Cortex of kidney (tissue), 1 donor: ENCODE measurements around the gene GLYAT.
"Not testable (repeated sequence)": the region's sequence is repeated elsewhere in the genome, so short reads cannot be mapped to it uniquely, and the experiment has no call there.

Source experiments
- DNase-seq: peaks from one replicate; lab custom pipeline; 2025; lab: John Stamatoyannopoulos, UW

GLYAT gene

GRCh38 chr11:58742981-58743880 lies 11.5 kb upstream of the GLYAT start:
- no peak for DNase-seq

- DNase-seq, result no peak
These were observed 10.4 kb upstream of the GLYAT start for GRCh38 chr11:58742140-58742539.

- no peak for DNase-seq
These were observed 9.4 kb upstream of the GLYAT start for GRCh38 chr11:58741127-58741526.

GRCh38 chr11:58740447-58740846 lies 8.7 kb upstream of the GLYAT start:
- no peak for DNase-seq

GRCh38 chr11:58739725-58740430 lies 8.1 kb upstream of the GLYAT start:
- DNase-seq, result no peak

GRCh38 chr11:58734681-58735490 lies 3.1 kb upstream of the GLYAT start:
- no peak for DNase-seq

GRCh38 chr11:58730507-58731089 lies 1.1 kb downstream of the GLYAT start:
- DNase-seq, result no peak

- no peak for DNase-seq
These were observed 4.3 kb downstream of the GLYAT start for GRCh38 chr11:58727415-58727797.

- no peak for DNase-seq
These were observed 4.9 kb downstream of the GLYAT start for GRCh38 chr11:58726737-58727414.

- no peak for DNase-seq
These were observed 12.2 kb downstream of the GLYAT start for GRCh38 chr11:58719406-58720117.

- no peak for DNase-seq
These were observed 19.2 kb downstream of the GLYAT start for GRCh38 chr11:58712531-58712930.

GRCh38 chr11:58711832-58712231 lies 19.9 kb downstream of the GLYAT start:
- DNase-seq, result no peak

GRCh38 chr11:58707767-58708166 lies 24.0 kb downstream of the GLYAT start:
- DNase-seq, result no peak

GRCh38 chr11:58696825-58697224 lies 34.9 kb downstream of the GLYAT start:
- not testable (repeated sequence) for DNase-seq

- DNase-seq, result no peak
These were observed 38.7 kb downstream of the GLYAT start for GRCh38 chr11:58693026-58693425.

- DNase-seq, result no peak
These were observed 40.1 kb downstream of the GLYAT start for GRCh38 chr11:58691675-58692074.

- no peak for DNase-seq
These were observed 42.8 kb downstream of the GLYAT start for GRCh38 chr11:58688789-58689503.

- no peak for DNase-seq
These were observed 45.6 kb downstream of the GLYAT start for GRCh38 chr11:58685973-58686722.

GRCh38 chr11:58682660-58683059 lies 49.1 kb downstream of the GLYAT start:
- not testable (repeated sequence) for DNase-seq
